ENCODE results near the gene NXPE1. TPM values are rescaled to one million over a fixed set of nuclear protein-coding genes. Genes with fewer than 3 reads are reported as not detected.

Gene NXPE1
- total and polyA plus RNA-seq, 11 donors: 0.08 to 1.0 TPM; not detected in 9

DNA sequence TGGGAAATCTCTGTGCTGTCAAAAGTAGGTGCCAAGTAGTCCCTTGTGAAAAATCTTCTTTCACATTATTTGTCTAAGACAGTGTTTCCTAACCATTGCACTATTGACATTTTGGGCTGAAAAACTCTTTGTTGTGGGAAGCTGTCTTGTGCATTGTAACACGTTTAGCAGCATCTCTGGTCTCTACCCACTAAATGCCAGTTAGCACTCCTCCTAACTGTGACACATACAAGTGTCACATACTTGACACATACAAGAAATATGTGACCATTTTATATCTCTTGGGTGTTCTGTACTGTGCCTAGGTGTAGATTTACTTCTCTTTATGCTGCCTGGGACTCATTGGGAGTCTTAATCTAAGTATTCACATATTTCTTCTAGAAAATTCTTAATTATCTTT is 57.8 kb downstream of the NXPE1 start:
- DNase-seq: no peak
- Histone ChIP-seq H3K27me3 (no peaks in the 10 kb centered on the region), H3K9me3 (peaks cover 0 to 7% (median 0%) of the 10 kb centered on the region in 12 donors), H3K4me3 (no peak overlapping the region), H3K4me1 (no peaks in the 10 kb centered on the region), H3K36me3 (no peaks in the 10 kb centered on the region), H3K27ac (no peak overlapping the region)
- TF ChIP-seq CTCF (IDR thresholded peaks at IDR 0.05) (no peak), POLR2A (IDR thresholded peaks at IDR 0.05) (no peak)
- intact Hi-C loops (cut with DNase I): loop anchor here in 1 of 10 donors (5.0 kb wide), 1 partner anchor 50 kb away; no protein-coding TSS in a partner anchor
- ATAC-seq: no peak
- 68 to 80% (median 72%) methylated on average over 1 of the region's 1 CpG for WGBS, 4 donors

DNA sequence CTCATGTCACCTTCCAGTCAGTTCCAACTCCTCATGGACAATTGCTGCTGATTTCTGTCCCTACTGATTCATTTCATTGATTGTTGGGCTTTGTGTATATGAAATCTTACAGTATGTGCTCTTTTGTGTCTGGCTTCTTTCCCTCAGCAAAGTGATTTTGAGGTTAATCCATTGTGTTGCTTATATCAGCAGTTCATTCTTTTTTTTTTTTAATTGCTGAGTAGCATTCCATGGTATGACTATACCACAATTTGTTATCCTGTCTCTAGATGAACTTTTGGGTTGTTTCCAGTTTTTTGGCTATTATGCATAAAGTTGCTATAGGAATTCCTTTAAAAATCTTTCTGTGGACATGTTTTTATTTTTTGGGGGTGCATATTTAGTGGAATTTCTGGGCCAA is 59.9 kb downstream of the NXPE1 start:
- no peak overlapping the region for H3K27ac ChIP-seq
- H3K36me3 ChIP-seq: no peaks in the 10 kb centered on the region
- intact Hi-C loops (cut with DNase I): loop anchor here in 1 of 10 donors (5.0 kb wide), 1 partner anchor 53 kb away; no protein-coding TSS in a partner anchor
- TF ChIP-seq CTCF (IDR thresholded peaks at IDR 0.05): no peak
- no peak for TF ChIP-seq POLR2A (IDR thresholded peaks at IDR 0.05)
- no peaks in the 10 kb centered on the region for H3K4me1 ChIP-seq
- H3K27me3 ChIP-seq: no peaks in the 10 kb centered on the region
- DNase-seq (no peak), ATAC-seq (no peak)
- H3K9me3 ChIP-seq: no peaks in the 10 kb centered on the region
- no peak overlapping the region for H3K4me3 ChIP-seq

DNA sequence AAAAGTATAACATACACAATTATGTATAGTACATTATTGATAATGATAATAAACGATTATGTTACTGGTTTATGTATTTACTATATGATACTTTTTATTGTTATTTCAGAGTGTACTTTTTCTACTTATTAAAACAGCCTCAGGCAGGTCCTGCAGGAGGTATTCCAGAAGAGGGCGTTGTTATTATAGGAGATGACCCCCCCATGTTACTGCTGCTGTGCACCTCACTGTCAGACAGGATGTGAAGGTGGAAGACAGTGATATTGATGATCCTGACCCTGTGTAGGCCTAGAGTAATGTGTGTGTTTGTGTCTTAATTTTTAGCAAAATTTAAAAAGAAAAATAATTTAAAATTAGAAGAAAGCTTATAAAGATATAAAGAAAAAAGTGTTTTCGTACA is 62.8 kb downstream of the NXPE1 start:
- WGBS, 4 donors: 85 to 92% (median 90%) methylated on average over 3 of the region's 3 CpGs
- no peaks in the 10 kb centered on the region for H3K27me3 ChIP-seq

GRCh38 chr11:114483929-114484328 is 75.8 kb downstream of the NXPE1 start:
- Histone ChIP-seq H3K27ac (no peak overlapping the region), H3K4me3 (no peak overlapping the region), H3K27me3 (no peaks in the 10 kb centered on the region), H3K36me3 (no peaks in the 10 kb centered on the region), H3K9me3 (no peaks in the 10 kb centered on the region), H3K4me1 (no peaks in the 10 kb centered on the region)
- 79 to 91% (median 81%) methylated on average over 2 of the region's 2 CpGs for WGBS, 4 donors
- intact Hi-C loops (cut with DNase I): loop anchor here in 1 of 10 donors (10.0 kb wide), 1 partner anchor 139 kb away; no protein-coding TSS in a partner anchor
- no peak for DNase-seq
- ATAC-seq: no peak
- TF ChIP-seq POLR2A (IDR thresholded peaks at IDR 0.05) (no peak), CTCF (IDR thresholded peaks at IDR 0.05) (no peak)

More for the DNA sequence above, 62.8 kb downstream of the NXPE1 start:
- Histone ChIP-seq H3K9me3 (peaks cover 0 to 15% (median 0%) of the 10 kb centered on the region in 12 donors), H3K4me1 (no peaks in the 10 kb centered on the region), H3K36me3 (no peaks in the 10 kb centered on the region), H3K4me3 (no peak overlapping the region), H3K27ac (no peak overlapping the region)
- intact Hi-C loops (cut with DNase I): no loop called here
- TF ChIP-seq POLR2A (IDR thresholded peaks at IDR 0.05): no peak
- no peak for TF ChIP-seq CTCF (IDR thresholded peaks at IDR 0.05)
- DNase-seq: no peak
- ATAC-seq: no peak

All from heart left ventricle (tissue), 16 donors.